ENCODE measurements around the gene DNMT1. TPM values are rescaled to one million over a fixed set of nuclear protein-coding genes. Genes with fewer than 3 reads are reported as not detected.

The DNMT1 gene
- total RNA-seq, 2 donors from 2014 or later: 17.2 to 27.7 TPM

GRCh38 chr19:10193790-10194499 is 808 bp downstream of the DNMT1 start:
- Histone ChIP-seq H3K4me1 (peaks cover 0 to 33% of the 10 kb centered on the region in 2 donors), H3K27ac (peak overlapping the region; percentile 85 to 93), H3K27me3 (no peaks in the 10 kb centered on the region), H3K36me3 (no peaks in the 10 kb centered on the region), H3K9me3 (no peaks in the 10 kb centered on the region), H3K4me3 (peak overlapping the region; percentile 78 to 85)
- TF ChIP-seq CTCF (IDR thresholded peaks at IDR 0.05): no peak
- peak; percentile 59 for DNase-seq (ENCODE audit: low spot score)

DNA sequence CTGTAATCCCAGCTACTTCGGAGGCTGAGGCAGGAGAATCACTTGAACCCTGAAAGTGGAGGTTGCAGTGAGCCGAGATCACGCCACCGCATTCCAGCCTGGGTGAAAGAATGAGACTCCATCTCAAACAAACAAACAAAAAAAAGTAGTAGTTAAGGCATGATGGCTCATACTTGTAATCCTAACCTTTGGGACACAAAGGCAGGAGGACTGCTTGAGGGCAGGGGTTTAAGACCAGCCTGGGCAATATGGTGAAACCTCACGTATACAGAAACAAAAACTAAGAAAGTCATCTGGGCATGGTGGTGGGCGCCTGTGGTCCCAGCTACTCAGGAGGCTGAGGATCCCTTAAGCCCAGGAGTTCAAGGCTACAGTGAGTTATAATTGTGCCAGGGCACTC is 1.8 kb downstream of the DNMT1 start:
- Histone ChIP-seq H3K36me3 (no peaks in the 10 kb centered on the region), H3K27ac (no peak overlapping the region), H3K4me1 (peaks cover 0 to 39% of the 10 kb centered on the region in 2 donors), H3K4me3 (no peak overlapping the region), H3K9me3 (no peaks in the 10 kb centered on the region), H3K27me3 (no peaks in the 10 kb centered on the region)
- DNase-seq (ENCODE audit: low spot score): no peak
- TF ChIP-seq CTCF (IDR thresholded peaks at IDR 0.05): no peak

DNA sequence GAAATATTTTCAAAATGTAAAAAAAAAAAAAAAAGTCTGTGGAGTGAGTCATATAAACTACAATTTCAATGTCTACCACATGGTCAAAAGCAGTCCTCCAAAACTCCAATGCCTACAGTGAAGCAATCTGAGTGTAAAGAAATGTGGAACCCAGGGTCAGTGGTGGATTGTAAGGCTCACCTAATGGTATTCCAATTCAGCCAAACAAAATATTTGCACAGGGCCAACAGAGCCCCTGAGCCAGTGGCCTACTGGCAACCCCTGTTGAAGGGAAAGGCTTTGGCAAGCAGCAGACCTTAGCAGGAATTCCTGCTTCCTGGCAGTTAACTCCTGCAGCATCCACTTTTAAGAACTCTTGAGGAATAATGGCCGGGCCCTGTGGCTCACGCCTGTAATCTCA is 3.4 kb downstream of the DNMT1 start:
- peaks cover 0 to 44% of the 10 kb centered on the region in 2 donors for H3K4me1 ChIP-seq
- H3K27me3 ChIP-seq: no peaks in the 10 kb centered on the region
- DNase-seq (ENCODE audit: low spot score): no peak
- no peak overlapping the region for H3K4me3 ChIP-seq
- no peak overlapping the region for H3K27ac ChIP-seq
- H3K9me3 ChIP-seq: no peaks in the 10 kb centered on the region
- no peaks in the 10 kb centered on the region for H3K36me3 ChIP-seq
- no peak for TF ChIP-seq CTCF (IDR thresholded peaks at IDR 0.05)

DNA sequence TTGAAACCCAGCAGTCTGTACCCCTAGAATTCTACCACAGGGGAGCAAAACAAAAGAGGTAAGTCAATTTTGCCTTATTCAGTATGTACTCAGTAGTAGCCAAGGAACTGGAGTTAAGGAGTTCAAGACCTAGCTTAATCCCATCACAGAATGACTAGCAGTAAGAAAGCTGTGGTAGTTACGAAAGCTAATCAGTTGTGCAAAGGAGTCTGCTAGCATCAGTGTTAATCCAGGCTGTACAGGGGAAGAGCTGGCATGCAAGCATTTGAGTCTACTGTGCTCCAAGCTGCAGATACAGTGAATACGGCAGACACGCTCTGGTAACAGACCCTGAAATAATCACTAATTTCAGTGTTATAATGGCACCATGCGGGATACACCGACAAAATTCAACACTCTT is 4.7 kb downstream of the DNMT1 start:
- H3K4me1 ChIP-seq: peaks cover 0 to 40% of the 10 kb centered on the region in 2 donors
- no peak for TF ChIP-seq CTCF (IDR thresholded peaks at IDR 0.05)
- no peaks in the 10 kb centered on the region for H3K27me3 ChIP-seq
- no peaks in the 10 kb centered on the region for H3K36me3 ChIP-seq
- DNase-seq (ENCODE audit: low spot score): no peak
- H3K4me3 ChIP-seq: no peak overlapping the region
- H3K27ac ChIP-seq: no peak overlapping the region
- no peaks in the 10 kb centered on the region for H3K9me3 ChIP-seq

- no peaks in the 10 kb centered on the region for H3K36me3 ChIP-seq
- no peak overlapping the region for H3K27ac ChIP-seq
- H3K27me3 ChIP-seq: no peaks in the 10 kb centered on the region
- no peak for DNase-seq (ENCODE audit: low spot score)
- H3K9me3 ChIP-seq: no peaks in the 10 kb centered on the region
- TF ChIP-seq CTCF (IDR thresholded peaks at IDR 0.05): no peak
- H3K4me1 ChIP-seq: peaks cover 0 to 39% of the 10 kb centered on the region in 2 donors
- no peak overlapping the region for H3K4me3 ChIP-seq
These were observed 5.1 kb downstream of the DNMT1 start for GRCh38 chr19:10189616-10190015.

- no peak for DNase-seq (ENCODE audit: low spot score)
- Histone ChIP-seq H3K27ac (no peak overlapping the region), H3K4me3 (no peak overlapping the region), H3K27me3 (no peaks in the 10 kb centered on the region), H3K36me3 (no peaks in the 10 kb centered on the region), H3K9me3 (no peaks in the 10 kb centered on the region), H3K4me1 (peaks cover 0 to 26% of the 10 kb centered on the region in 2 donors)
- TF ChIP-seq CTCF (IDR thresholded peaks at IDR 0.05): no peak
These were observed 7.4 kb downstream of the DNMT1 start for GRCh38 chr19:10187315-10187714.
